ENCODE data around the gene CMSS1. TPM values are rescaled to one million over a fixed set of nuclear protein-coding genes. Genes with fewer than 3 reads are reported as not detected.
A peak's percentile ranks its signal among the peaks of the same experiment; 100 is the strongest.

The CMSS1 gene
- total and polyA plus RNA-seq, 2 of the 13 experiments (the other 11 are each of a cell fraction or from before 2014, with no cell fraction given) = 6.4 to 48.7 TPM

DNA sequence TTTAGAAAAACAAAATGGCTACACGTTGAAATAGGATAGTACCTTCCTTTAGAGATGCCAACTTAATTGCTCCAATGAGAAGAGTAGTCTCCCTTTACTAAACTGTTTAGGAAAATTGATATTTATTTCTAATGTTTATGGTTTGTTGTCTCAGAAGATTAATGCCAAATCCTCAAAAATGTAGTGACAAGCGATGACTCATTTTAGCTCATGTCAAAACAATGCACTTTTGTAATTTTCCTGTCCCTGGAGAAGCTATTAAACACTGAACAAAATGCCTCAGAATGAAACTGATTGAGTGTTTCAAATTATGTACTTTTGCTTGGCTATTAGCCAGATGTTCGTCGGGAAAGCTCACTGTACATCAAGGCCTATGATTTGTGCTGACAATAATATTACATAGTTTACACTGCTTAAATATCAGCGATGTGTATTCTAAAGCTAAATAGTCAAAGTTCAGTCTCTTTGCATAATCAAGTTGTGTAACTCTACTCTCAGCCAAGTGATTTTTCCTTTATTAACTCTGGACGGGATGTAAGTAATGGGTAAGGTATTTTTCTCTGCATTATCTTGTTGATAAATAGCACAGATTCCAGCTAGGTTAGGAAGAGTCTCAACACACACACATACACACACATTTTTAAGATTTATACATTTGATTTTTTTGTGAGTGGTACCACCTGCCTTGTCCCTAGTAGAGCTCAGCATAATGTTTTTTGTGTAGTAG, 83.7 kb downstream of the CMSS1 start (continued):
- TF ChIP-seq, protein P1, sequence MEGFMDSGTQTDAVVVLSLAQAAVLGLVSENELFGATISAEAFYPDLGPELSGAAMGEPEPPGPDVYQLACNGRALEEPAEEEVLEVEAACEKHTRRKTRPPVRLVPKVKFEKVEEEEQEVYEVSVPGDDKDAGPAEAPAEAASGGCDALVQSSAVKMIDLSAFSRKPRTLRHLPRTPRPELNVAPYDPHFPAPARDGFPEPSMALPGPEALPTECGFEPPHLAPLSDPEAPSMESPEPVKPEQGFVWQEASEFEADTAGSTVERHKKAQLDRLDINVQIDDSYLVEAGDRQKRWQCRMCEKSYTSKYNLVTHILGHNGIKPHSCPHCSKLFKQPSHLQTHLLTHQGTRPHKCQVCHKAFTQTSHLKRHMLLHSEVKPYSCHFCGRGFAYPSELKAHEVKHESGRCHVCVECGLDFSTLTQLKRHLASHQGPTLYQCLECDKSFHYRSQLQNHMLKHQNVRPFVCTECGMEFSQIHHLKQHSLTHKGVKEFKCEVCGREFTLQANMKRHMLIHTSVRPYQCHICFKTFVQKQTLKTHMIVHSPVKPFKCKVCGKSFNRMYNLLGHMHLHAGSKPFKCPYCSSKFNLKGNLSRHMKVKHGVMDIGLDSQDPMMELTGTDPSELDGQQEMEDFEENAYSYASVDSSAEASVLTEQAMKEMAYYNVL (CRISPR knock-in tag; IDR thresholded peaks at IDR 0.05; ENCODE audit: borderline replicate concordance) = no peak
- TF ChIP-seq, protein P2, sequence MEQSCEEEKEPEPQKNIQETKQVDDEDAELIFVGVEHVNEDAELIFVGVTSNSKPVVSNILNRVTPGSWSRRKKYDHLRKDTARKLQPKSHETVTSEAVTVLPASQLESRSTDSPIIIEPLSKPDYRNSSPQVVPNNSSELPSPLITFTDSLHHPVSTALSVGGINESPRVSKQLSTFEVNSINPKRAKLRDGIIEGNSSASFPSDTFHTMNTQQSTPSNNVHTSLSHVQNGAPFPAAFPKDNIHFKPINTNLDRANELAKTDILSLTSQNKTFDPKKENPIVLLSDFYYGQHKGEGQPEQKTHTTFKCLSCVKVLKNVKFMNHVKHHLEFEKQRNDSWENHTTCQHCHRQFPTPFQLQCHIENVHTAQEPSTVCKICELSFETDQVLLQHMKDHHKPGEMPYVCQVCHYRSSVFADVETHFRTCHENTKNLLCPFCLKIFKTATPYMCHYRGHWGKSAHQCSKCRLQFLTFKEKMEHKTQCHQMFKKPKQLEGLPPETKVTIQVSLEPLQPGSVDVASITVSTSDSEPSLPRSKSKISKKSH (CRISPR knock-in tag; IDR thresholded peaks at IDR 0.05; ENCODE audit: borderline replicate concordance) = no peak
- TF ChIP-seq, protein P3, sequence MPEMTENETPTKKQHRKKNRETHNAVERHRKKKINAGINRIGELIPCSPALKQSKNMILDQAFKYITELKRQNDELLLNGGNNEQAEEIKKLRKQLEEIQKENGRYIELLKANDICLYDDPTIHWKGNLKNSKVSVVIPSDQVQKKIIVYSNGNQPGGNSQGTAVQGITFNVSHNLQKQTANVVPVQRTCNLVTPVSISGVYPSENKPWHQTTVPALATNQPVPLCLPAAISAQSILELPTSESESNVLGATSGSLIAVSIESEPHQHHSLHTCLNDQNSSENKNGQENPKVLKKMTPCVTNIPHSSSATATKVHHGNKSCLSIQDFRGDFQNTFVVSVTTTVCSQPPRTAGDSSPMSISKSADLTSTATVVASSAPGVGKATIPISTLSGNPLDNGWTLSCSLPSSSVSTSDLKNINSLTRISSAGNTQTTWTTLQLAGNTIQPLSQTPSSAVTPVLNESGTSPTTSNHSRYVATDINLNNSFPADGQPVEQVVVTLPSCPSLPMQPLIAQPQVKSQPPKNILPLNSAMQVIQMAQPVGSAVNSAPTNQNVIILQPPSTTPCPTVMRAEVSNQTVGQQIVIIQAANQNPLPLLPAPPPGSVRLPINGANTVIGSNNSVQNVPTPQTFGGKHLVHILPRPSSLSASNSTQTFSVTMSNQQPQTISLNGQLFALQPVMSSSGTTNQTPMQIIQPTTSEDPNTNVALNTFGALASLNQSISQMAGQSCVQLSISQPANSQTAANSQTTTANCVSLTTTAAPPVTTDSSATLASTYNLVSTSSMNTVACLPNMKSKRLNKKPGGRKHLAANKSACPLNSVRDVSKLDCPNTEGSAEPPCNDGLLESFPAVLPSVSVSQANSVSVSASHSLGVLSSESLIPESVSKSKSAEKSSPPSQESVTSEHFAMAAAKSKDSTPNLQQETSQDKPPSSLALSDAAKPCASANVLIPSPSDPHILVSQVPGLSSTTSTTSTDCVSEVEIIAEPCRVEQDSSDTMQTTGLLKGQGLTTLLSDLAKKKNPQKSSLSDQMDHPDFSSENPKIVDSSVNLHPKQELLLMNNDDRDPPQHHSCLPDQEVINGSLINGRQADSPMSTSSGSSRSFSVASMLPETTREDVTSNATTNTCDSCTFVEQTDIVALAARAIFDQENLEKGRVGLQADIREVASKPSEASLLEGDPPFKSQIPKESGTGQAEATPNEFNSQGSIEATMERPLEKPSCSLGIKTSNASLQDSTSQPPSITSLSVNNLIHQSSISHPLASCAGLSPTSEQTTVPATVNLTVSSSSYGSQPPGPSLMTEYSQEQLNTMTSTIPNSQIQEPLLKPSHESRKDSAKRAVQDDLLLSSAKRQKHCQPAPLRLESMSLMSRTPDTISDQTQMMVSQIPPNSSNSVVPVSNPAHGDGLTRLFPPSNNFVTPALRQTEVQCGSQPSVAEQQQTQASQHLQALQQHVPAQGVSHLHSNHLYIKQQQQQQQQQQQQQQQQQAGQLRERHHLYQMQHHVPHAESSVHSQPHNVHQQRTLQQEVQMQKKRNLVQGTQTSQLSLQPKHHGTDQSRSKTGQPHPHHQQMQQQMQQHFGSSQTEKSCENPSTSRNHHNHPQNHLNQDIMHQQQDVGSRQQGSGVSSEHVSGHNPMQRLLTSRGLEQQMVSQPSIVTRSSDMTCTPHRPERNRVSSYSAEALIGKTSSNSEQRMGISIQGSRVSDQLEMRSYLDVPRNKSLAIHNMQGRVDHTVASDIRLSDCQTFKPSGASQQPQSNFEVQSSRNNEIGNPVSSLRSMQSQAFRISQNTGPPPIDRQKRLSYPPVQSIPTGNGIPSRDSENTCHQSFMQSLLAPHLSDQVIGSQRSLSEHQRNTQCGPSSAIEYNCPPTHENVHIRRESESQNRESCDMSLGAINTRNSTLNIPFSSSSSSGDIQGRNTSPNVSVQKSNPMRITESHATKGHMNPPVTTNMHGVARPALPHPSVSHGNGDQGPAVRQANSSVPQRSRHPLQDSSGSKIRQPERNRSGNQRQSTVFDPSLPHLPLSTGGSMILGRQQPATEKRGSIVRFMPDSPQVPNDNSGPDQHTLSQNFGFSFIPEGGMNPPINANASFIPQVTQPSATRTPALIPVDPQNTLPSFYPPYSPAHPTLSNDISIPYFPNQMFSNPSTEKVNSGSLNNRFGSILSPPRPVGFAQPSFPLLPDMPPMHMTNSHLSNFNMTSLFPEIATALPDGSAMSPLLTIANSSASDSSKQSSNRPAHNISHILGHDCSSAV (CRISPR knock-in tag; IDR thresholded peaks at IDR 0.05; ENCODE audit: borderline replicate concordance) = no peak
- no peak for TF ChIP-seq E2F1 (CRISPR knock-in tag; IDR thresholded peaks at IDR 0.05)
- TF ChIP-seq STAG1 (CRISPR knock-in tag; IDR thresholded peaks at IDR 0.05) = peak; percentile 11
- no peak for TF ChIP-seq ZNF263 (CRISPR knock-in tag; IDR thresholded peaks at IDR 0.05)
- TF ChIP-seq ZNF30 (CRISPR knock-in tag; IDR thresholded peaks at IDR 0.05) = no peak
- TF ChIP-seq CBX5 (CRISPR knock-in tag; IDR thresholded peaks at IDR 0.05; ENCODE audit: borderline replicate concordance) = no peak
- no peak for TF ChIP-seq ZNF775 (CRISPR knock-in tag; IDR thresholded peaks at IDR 0.05; ENCODE audit: borderline replicate concordance)
- peak; percentile 48; the same call in 1 of the 2 replicates for TF ChIP-seq PITX1 (CRISPR knock-in tag; IDR thresholded peaks at IDR 0.05)
- TF ChIP-seq TARDBP (CRISPR knock-in tag; IDR thresholded peaks at IDR 0.05) = peak; percentile 39; the same call in 1 of the 2 replicates
- no peak for TF ChIP-seq SP1 (IDR thresholded peaks at IDR 0.05)
- no peak for TF ChIP-seq SP1 (CRISPR knock-in tag; IDR thresholded peaks at IDR 0.05)
- TF ChIP-seq ZUFSP (CRISPR knock-in tag; IDR thresholded peaks at IDR 0.05; ENCODE audit: borderline replicate concordance) = no peak

Measured in HepG2 (cell line).